ENCODE results near the gene MUC4. TPM values are rescaled to one million over a fixed set of nuclear protein-coding genes. Genes with fewer than 3 reads are reported as not detected.
"Not testable (repeated sequence)": the region's sequence is repeated elsewhere in the genome, so short reads cannot be mapped to it uniquely, and the experiment has no call there.

MUC4 gene
- total and polyA plus RNA-seq, 8 donors, result 0.73 to 355 (median 37.5) TPM; not detected in 1

DNA sequence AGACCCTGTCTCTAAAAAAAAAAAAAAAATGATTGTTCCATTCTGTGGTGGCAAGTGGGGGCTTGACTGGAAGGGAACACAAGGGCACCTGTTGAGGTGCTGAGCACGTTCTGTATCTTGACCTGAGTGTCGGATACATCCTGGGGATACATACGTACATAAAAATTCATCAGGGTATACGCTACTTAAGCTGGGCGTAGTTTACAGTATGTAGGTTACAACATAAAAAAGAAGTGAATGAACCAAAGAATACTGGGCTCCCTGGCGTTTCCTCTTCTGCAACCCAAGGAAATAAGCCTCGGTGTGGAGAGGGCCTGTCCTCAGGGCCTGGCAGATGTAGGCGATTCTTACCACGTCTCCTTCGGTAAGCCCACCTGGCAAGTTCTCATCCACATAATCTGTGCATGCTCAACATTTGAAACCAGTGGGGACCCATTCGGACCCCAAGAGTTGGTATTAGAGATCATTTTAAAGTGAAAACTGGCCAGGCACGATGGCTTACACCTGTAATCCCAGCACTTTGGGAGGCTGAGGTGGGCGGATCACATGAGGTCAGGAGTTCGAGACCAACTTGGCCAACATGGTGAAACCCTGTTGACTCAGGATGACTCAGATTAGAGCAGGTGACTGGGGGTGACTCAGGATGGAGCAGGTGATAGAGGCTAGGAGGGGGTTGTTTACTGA is 96.0 kb downstream of the MUC4 start:
- intact Hi-C loops (cut with DNase I; ENCODE audit: low total_unique reads), result no loop called here
- DNase-seq, result peak; percentile 26 to 34
- peak overlapping the region in 1 of 5 donors; percentile 47 for H3K27ac ChIP-seq
- H3K9me3 ChIP-seq, result no peaks in the 10 kb centered on the region
- TF ChIP-seq POLR2A (IDR thresholded peaks at IDR 0.05), result no peak
- peak in 1 of 3 donors; percentile 89 for TF ChIP-seq POLR2AphosphoS5 (IDR thresholded peaks at IDR 0.05)
- no peak overlapping the region for H3K4me3 ChIP-seq
- peaks cover 8 to 33% (median 32%) of the 10 kb centered on the region in 4 donors for H3K36me3 ChIP-seq
- H3K4me1 ChIP-seq, result peaks cover 5 to 23% (median 8%) of the 10 kb centered on the region in 4 donors
- 75 to 80% (median 77%) methylated on average over 14 of the region's 14 CpGs for WGBS, 5 donors
- no peaks in the 10 kb centered on the region for H3K27me3 ChIP-seq

DNA sequence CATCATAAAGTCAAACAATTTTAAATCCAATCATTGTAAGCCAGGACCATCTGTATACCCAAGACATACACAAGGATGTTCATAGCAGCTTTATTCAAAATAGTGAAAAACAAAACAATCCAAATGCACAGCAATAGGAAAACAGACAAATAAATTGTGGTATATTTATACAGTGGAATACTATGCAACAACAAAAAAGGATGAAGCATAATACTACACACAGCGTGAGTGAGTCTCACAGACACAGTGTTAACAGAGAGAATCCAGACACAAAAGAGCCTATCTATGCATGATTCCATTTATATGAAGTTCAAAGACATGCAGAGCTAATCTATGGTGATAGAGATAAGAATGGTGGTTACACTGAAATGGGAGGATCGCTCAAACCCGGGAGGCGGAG is 96.6 kb downstream of the MUC4 start:
- DNase-seq, result no peak
- Histone ChIP-seq H3K36me3 (peaks cover 8 to 38% (median 32%) of the 10 kb centered on the region in 4 donors), H3K9me3 (no peaks in the 10 kb centered on the region), H3K27ac (no peak overlapping the region), H3K4me1 (peaks cover 5 to 19% (median 7%) of the 10 kb centered on the region in 4 donors), H3K4me3 (no peak overlapping the region), H3K27me3 (no peaks in the 10 kb centered on the region)
- intact Hi-C loops (cut with DNase I; ENCODE audit: low total_unique reads), result no loop called here
- WGBS, 5 donors, result 55 to 66% (median 60%) methylated on average over 4 of the region's 4 CpGs
- TF ChIP-seq CTCF (IDR thresholded peaks at IDR 0.05), result no peak
- no peak for TF ChIP-seq POLR2A (IDR thresholded peaks at IDR 0.05)

DNA sequence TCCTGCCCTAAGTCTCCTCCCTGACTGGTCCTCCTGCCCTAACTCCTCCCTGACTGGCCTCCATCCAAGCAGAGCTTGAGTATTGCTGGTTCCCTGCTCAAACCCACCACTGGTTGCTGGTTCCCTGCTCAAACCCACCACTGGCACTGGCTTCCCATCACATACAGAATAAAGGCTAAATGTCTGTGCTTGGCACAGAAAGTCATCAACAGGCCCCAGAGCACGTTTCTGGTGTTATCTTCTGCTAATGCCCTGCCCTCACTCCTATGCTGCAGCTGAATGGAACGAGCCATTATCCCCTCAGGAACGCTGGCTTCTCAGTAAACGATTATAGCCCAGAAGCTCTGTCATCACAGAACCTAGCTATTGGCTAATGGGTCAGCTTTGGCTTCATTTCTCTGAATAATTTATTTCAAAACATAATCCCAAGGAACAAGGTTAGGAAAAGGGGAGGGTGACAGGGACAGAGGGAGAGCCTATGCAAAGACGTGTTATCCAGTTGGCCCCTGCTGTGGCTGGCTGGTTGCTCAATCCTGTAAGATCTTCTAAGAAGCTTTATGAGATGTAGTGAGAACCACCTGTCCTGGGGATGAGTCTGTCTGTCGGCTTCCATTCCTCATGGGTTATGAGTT is 97.2 kb downstream of the MUC4 start:
- WGBS, 5 donors, result 67 to 86% (median 78%) methylated on average over 6 of the region's 6 CpGs
- no peaks in the 10 kb centered on the region for H3K9me3 ChIP-seq
- H3K36me3 ChIP-seq, result peaks cover 8 to 45% (median 38%) of the 10 kb centered on the region in 4 donors
- no peak overlapping the region for H3K4me3 ChIP-seq
- intact Hi-C loops (cut with DNase I; ENCODE audit: low total_unique reads), result no loop called here
- peaks cover 5 to 14% (median 7%) of the 10 kb centered on the region in 4 donors for H3K4me1 ChIP-seq
- H3K27ac ChIP-seq, result no peak overlapping the region
- TF ChIP-seq CTCF (IDR thresholded peaks at IDR 0.05) (no peak), POLR2AphosphoS5 (IDR thresholded peaks at IDR 0.05) (no peak), POLR2A (IDR thresholded peaks at IDR 0.05) (no peak), EP300 (IDR thresholded peaks at IDR 0.05) (no peak)
- no peak for DNase-seq
- H3K27me3 ChIP-seq, result no peaks in the 10 kb centered on the region

DNA sequence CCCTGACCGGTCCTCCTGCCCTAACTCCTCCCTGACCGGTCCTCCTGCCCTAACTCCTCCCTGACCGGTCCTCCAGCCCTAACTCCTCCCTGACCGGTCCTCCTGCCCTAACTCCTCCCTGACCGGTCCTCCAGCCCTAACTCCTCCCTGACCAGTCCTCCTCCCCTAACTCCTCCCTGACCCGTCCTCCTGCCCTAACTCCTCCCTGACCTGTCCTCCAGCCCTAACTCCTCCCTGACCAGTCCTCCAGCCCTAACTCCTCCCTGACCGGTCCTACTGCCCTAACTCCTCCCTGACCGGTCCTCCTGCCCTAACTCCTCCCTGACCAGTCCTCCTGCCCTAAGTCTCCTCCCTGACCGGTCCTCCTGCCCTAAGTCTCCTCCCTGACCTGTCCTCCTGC is 98.6 kb downstream of the MUC4 start:
- H3K4me1 ChIP-seq, result peaks cover 5 to 14% (median 7%) of the 10 kb centered on the region in 4 donors
- peak in 1 of 2 donors; percentile 65 for DNase-seq
- H3K4me3 ChIP-seq; H3K27me3 ChIP-seq; H3K27ac ChIP-seq; intact Hi-C loops (cut with DNase I; ENCODE audit: low total_unique reads); H3K9me3 ChIP-seq: not testable (repeated sequence)
- H3K36me3 ChIP-seq, result peaks cover 8 to 58% (median 51%) of the 10 kb centered on the region in 4 donors
- WGBS, 5 donors, result 30 to 62% (median 41%) methylated on average over 6 to 8 of the region's 9 CpGs

DNA sequence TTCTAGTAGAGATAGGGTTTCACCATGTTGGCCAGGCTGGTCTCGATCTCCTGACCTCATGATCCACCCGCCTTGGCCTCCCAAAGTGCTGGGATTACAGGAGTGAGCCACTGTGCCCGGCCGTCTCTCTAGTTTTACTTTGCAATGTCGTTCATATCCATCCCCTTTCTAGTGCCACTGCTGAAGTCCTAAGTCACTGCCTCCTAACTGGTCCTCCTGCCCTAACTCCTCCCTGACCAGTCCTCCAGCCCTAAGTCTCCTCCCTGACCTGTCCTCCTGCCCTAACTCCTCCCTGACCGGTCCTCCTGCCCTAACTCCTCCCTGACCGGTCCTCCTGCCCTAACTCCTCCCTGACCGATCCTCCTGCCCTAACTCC is 99.2 kb downstream of the MUC4 start:
- H3K27ac ChIP-seq; H3K27me3 ChIP-seq; DNase-seq; H3K4me3 ChIP-seq; intact Hi-C loops (cut with DNase I; ENCODE audit: low total_unique reads); H3K9me3 ChIP-seq: not testable (repeated sequence)
- peaks cover 8 to 61% (median 53%) of the 10 kb centered on the region in 4 donors for H3K36me3 ChIP-seq
- WGBS, 5 donors, result 65 to 79% (median 71%) methylated on average over 7 to 8 of the region's 8 CpGs
- peaks cover 4 to 14% (median 7%) of the 10 kb centered on the region in 4 donors for H3K4me1 ChIP-seq

Measured in stomach (tissue), 9 donors.